Esophagus squamous epithelium (tissue), 5 donors: ENCODE results near the gene TRAF2. TPM values are rescaled to one million over a fixed set of nuclear protein-coding genes. Genes with fewer than 3 reads are reported as not detected.

Experiments used
- DNase-seq: peaks from one replicate; lab custom pipeline; 2025; lab: John Stamatoyannopoulos, UW
- H3K27ac ChIP-seq, 4 donors: fragments of 200-600 bp; sonication (generic); one replicate each; pipeline ENCODE4 v1.5.1; 2016 to 2019; ENCODE audit warnings: mild to moderate bottlenecking in 1 of 4
- H3K27me3 ChIP-seq, 4 donors: fragments of 200-600 bp; sonication (generic); 1 replicate in 3 of 4; 2 replicates in 1 of 4; pipeline versions ENCODE4 v1.5.1 to v1.6.0; 2017 to 2021; ENCODE audit warnings: antibody characterized with exemption in 1 of 4
- H3K36me3 ChIP-seq, 3 donors: fragments of 200-600 bp; sonication (generic); one replicate each; pipeline ENCODE4 v1.5.1; 2016 to 2019
- H3K4me1 ChIP-seq, 3 donors: fragments of 200-600 bp; sonication (generic); one replicate each; pipeline ENCODE4 v1.5.1; 2017 to 2019
- H3K4me3 ChIP-seq, 4 donors: fragments of 200-600 bp; sonication (generic); 1 replicate in 3 of 4; 2 replicates in 1 of 4; pipeline ENCODE4 v1.5.1; 2016 to 2019; ENCODE audit warnings: mild to moderate bottlenecking in 2 of 4, moderate library complexity in 1 of 4
- H3K9me3 ChIP-seq, 3 donors: fragments of 200-600 bp; sonication (generic); one replicate each; pipeline ENCODE4 v1.5.1; 2016 to 2019
- CTCF ChIP-seq, 6 experiments: fragments of 450-650 bp in 4 of 6; fragments of 200-600 bp in 2 of 6; sonication (generic) in 2 of 6; IDR thresholded peaks; one replicate each; pipeline ENCODE4 v1.5.1; 2016 to 2019; ENCODE audit warnings: antibody characterized with exemption in 6 of 6, mild to moderate bottlenecking in 4 of 6, moderate library complexity in 4 of 6
- POLR2A ChIP-seq, 4 donors: fragments of 450-650 bp; IDR thresholded peaks; one replicate each; pipeline ENCODE4 v1.6.1; 2017; ENCODE audit warnings: antibody characterized with exemption in 4 of 4, mild to moderate bottlenecking in 4 of 4, moderate library complexity in 3 of 4
- WGBS, 2 donors: methylation state at CpG; one replicate each; pipeline ENCODE4 v1.1.5; 2018; 5-methylcytosine and 5-hydroxymethylcytosine counted together
- intact Hi-C: fragments of 100-400 bp; cut with DNase I; formaldehyde crosslinking; loops from one replicate; pipeline ENCODE4 v1.15.0; 2022
- total RNA-seq, 4 donors: library from RNA; depleted of rRNA; stranded (reverse); fragments of >200 nt; gene quantifications; one replicate each; pipeline ENCODE4 v1.1.0, GENCODE V29; 2016
- donor health status: DM: yes; HTN: yes; CAD: no.

TRAF2 gene
- total RNA-seq, 4 donors from 2014 or later, result 8.0 to 20.9 (median 13.2) TPM

- intact Hi-C loops, result loop anchor here (10.0 kb wide), 1 partner anchor 93 kb away; the partner anchor contains the start of genes C8G and FBXW5
- H3K36me3 ChIP-seq, result peaks cover 0 to 18% (median 5%) of the 10 kb centered on the region in 3 donors
- H3K27me3 ChIP-seq, result peaks cover 0 to 12% (median 0%) of the 10 kb centered on the region in 4 donors
- no peak within 1 kb of the TSS for H3K27ac ChIP-seq
- 60% methylated on average over 1 of the region's 23 CpGs; no CpG with 5 or more reads in 1 of the 2 donors for WGBS, 2 donors
- peaks cover 16 to 46% (median 29%) of the 10 kb centered on the region in 3 donors for H3K4me1 ChIP-seq
- H3K4me3 ChIP-seq, result no peak within 1 kb of the TSS
- no peaks in the 10 kb centered on the region for H3K9me3 ChIP-seq
- no peak for DNase-seq
- TF ChIP-seq CTCF (IDR thresholded peaks at IDR 0.05), result no peak
- TF ChIP-seq POLR2A (IDR thresholded peaks at IDR 0.05), result no peak
These were observed 34.2 kb upstream of the TRAF2 start, which contains the start of gene MAMDC4 for GRCh38 chr9:136851941-136852663. MAMDC4 (plus strand) TSS chr9:136852346; CDS start chr9:136852417, 71 bp downstream.

- WGBS, 2 donors, result 64 to 93% methylated on average over 3 to 5 of the region's 29 CpGs
- no peaks in the 10 kb centered on the region for H3K9me3 ChIP-seq
- no peak for DNase-seq
These were observed 33.4 kb upstream of the TRAF2 start for GRCh38 chr9:136852664-136853595.

GRCh38 chr9:136853596-136854112 lies 32.7 kb upstream of the TRAF2 start:
- DNase-seq, result no peak
- no peak overlapping the region for H3K27ac ChIP-seq
- intact Hi-C loops, result loop anchor here (10.0 kb wide), 1 partner anchor 91 kb away; the partner anchor contains the start of genes C8G and FBXW5
- H3K36me3 ChIP-seq, result peaks cover 0 to 18% (median 5%) of the 10 kb centered on the region in 3 donors
- 90% methylated on average over 2 of the region's 18 CpGs; no CpG with 5 or more reads in 1 of the 2 donors for WGBS, 2 donors
- no peaks in the 10 kb centered on the region for H3K9me3 ChIP-seq
- TF ChIP-seq POLR2A (IDR thresholded peaks at IDR 0.05) (no peak), CTCF (IDR thresholded peaks at IDR 0.05) (no peak)
- no peaks in the 10 kb centered on the region for H3K27me3 ChIP-seq
- H3K4me3 ChIP-seq, result no peak overlapping the region
- H3K4me1 ChIP-seq, result peaks cover 18 to 44% (median 23%) of the 10 kb centered on the region in 3 donors

More at GRCh38 chr9:136852664-136853595, 33.4 kb upstream of the TRAF2 start:
- TF ChIP-seq POLR2A (IDR thresholded peaks at IDR 0.05), result no peak
- no peak for TF ChIP-seq CTCF (IDR thresholded peaks at IDR 0.05)
- H3K27ac ChIP-seq, result no peak overlapping the region
- intact Hi-C loops, result loop anchor here (10.0 kb wide), 1 partner anchor 92 kb away; the partner anchor contains the start of genes C8G and FBXW5
- peaks cover 0 to 3% (median 0%) of the 10 kb centered on the region in 4 donors for H3K27me3 ChIP-seq
- peaks cover 0 to 18% (median 5%) of the 10 kb centered on the region in 3 donors for H3K36me3 ChIP-seq
- H3K4me1 ChIP-seq, result peaks cover 10 to 44% (median 23%) of the 10 kb centered on the region in 3 donors
- no peak overlapping the region for H3K4me3 ChIP-seq

- intact Hi-C loops, result loop anchor here (10.0 kb wide), 1 partner anchor 91 kb away; the partner anchor contains the start of genes C8G and FBXW5
- Histone ChIP-seq H3K36me3 (peaks cover 0 to 18% (median 5%) of the 10 kb centered on the region in 3 donors), H3K9me3 (no peaks in the 10 kb centered on the region), H3K27ac (no peak overlapping the region), H3K4me1 (peaks cover 24 to 50% (median 29%) of the 10 kb centered on the region in 3 donors), H3K27me3 (no peaks in the 10 kb centered on the region), H3K4me3 (no peak overlapping the region)
- DNase-seq, result no peak
- 52 to 76% methylated on average over 5 to 11 of the region's 30 CpGs for WGBS, 2 donors
- TF ChIP-seq POLR2A (IDR thresholded peaks at IDR 0.05), result no peak
- no peak for TF ChIP-seq CTCF (IDR thresholded peaks at IDR 0.05)
These were observed 32.0 kb upstream of the TRAF2 start for GRCh38 chr9:136854113-136854841.
